Vagina (tissue), 2 donors: ENCODE measurements around the gene KLK12. TPM values are rescaled to one million over a fixed set of nuclear protein-coding genes. Genes with fewer than 3 reads are reported as not detected.
A peak's percentile ranks its signal among the peaks of the same experiment; 100 is the strongest.

Experiments
- DNase-seq, 2 donors: peaks; one replicate each; pipeline ENCODE4 v3.0.0-alpha.2; 2017; ENCODE audit errors: extremely low spot score in 2 of 2
- H3K27ac ChIP-seq: fragments of 200-600 bp; sonication (generic); one replicate; pipeline ENCODE4 v1.5.1; 2019
- H3K27me3 ChIP-seq: fragments of 200-600 bp; sonication (generic); one replicate; pipeline ENCODE4 v1.5.1; 2019
- H3K36me3 ChIP-seq, 2 donors: fragments of 200-600 bp; sonication (generic); one replicate each; pipeline ENCODE4 v1.5.1; 2017 to 2019
- H3K4me1 ChIP-seq: fragments of 200-600 bp; sonication (generic); one replicate; pipeline ENCODE4 v1.5.1; 2019
- H3K4me3 ChIP-seq, 2 donors: fragments of 200-600 bp; sonication (generic); 1 replicate in 1 of 2; 2 replicates in 1 of 2; pipeline ENCODE4 v1.5.1; 2016 to 2019
- H3K9me3 ChIP-seq: fragments of 200-600 bp; sonication (generic); one replicate; pipeline ENCODE4 v1.5.1; 2019
- CTCF ChIP-seq, 3 experiments: fragments of 450-650 bp in 2 of 3; fragments of 200-600 bp in 1 of 3; sonication (generic) in 1 of 3; IDR thresholded peaks; one replicate each; pipeline ENCODE4 v1.5.1; 2017 to 2019; ENCODE audit warnings: antibody characterized with exemption in 3 of 3, mild to moderate bottlenecking in 2 of 3, moderate library complexity in 2 of 3
- POLR2A ChIP-seq, 2 donors: fragments of 450-650 bp; IDR thresholded peaks; one replicate each; pipeline ENCODE4 v1.6.1; 2017; ENCODE audit warnings: antibody characterized with exemption in 2 of 2, mild to moderate bottlenecking in 2 of 2, moderate library complexity in 2 of 2
- POLR2AphosphoS5 ChIP-seq, 2 donors: sonication (generic); formaldehyde crosslinking; IDR thresholded peaks; one replicate each; pipeline ENCODE4 v1.9.0; 2017; ENCODE audit warnings: antibody characterized with exemption in 2 of 2, mild to moderate bottlenecking in 2 of 2, low read depth in 1 of 2; ENCODE audit not compliant: insufficient read depth in 1 of 2
- intact Hi-C: fragments of 100-400 bp; cut with DNase I; formaldehyde crosslinking; loops from one replicate; pipeline ENCODE4 v1.15.1; 2023
- total RNA-seq: library from RNA; depleted of rRNA; stranded (reverse); fragments of >200 nt; gene quantifications from one replicate; pipeline ENCODE4 v1.2.3, GENCODE V29; 2016

Gene KLK12
- total RNA-seq, 1 donor from 2014 or later: 4.2 TPM

GRCh38 chr19:51012661-51013190, 22.1 kb downstream of the KLK12 start:
- Histone ChIP-seq H3K4me3 (no peak overlapping the region), H3K36me3 (no peaks in the 10 kb centered on the region), H3K27ac (no peak overlapping the region), H3K27me3 (no peaks in the 10 kb centered on the region), H3K4me1 (peaks cover 6% of the 10 kb centered on the region), H3K9me3 (no peaks in the 10 kb centered on the region)
- intact Hi-C loops: no loop called here
- no peak for TF ChIP-seq POLR2A (IDR thresholded peaks at IDR 0.05)
- TF ChIP-seq CTCF (IDR thresholded peaks at IDR 0.05): no peak
- no peak for TF ChIP-seq POLR2AphosphoS5 (IDR thresholded peaks at IDR 0.05; ENCODE audit: insufficient read depth in 1 of 2, low read depth in 1 of 2)
- no peak for DNase-seq

DNA sequence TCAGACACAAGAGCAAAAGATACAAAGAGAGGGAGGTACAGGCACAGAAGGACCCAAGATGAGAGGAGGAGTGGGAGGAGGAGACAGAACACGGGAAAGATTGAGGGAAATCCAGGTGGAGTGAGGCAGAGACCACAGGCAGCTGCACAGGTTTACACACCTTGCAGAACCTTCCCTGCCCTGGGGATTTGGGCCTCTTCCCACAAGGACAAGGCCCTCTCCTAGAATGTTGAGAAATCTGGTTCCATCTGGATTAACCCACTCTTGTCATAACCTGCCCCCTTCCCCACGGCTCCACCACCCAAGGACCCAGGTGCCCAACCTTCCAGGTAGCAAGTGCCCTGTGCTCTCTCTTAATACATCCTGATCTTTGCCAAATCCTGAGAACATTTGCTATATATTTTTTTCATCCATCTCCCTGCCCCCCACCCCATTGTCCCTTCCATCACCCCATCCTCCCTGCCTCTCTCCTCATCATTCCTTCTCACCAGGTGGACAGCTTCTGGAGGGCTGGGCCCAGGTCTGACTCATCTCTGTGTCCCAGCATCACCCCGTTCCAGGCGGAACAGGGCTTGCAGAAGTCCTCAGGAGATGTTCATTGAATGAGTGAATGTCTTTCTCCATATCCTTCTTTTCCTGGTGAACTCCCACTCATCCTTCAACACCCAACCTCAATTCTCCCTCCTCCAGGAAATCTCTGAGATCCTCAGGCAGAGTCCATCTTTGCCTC, 24.6 kb downstream of the KLK12 start:
- Histone ChIP-seq H3K27me3 (no peaks in the 10 kb centered on the region), H3K4me1 (peaks cover 6% of the 10 kb centered on the region)
- intact Hi-C loops: no loop called here

GRCh38 chr19:51009061-51009891, 25.5 kb downstream of the KLK12 start:
- DNase-seq: no peak
- no peak overlapping the region for H3K4me3 ChIP-seq
- H3K36me3 ChIP-seq: no peaks in the 10 kb centered on the region
- no peaks in the 10 kb centered on the region for H3K9me3 ChIP-seq
- TF ChIP-seq CTCF (IDR thresholded peaks at IDR 0.05) (no peak), POLR2AphosphoS5 (IDR thresholded peaks at IDR 0.05; ENCODE audit: insufficient read depth in 1 of 2, low read depth in 1 of 2) (no peak), POLR2A (IDR thresholded peaks at IDR 0.05) (no peak)
- peaks cover 6% of the 10 kb centered on the region for H3K4me1 ChIP-seq
- no peak overlapping the region for H3K27ac ChIP-seq
- no peaks in the 10 kb centered on the region for H3K27me3 ChIP-seq
- intact Hi-C loops: no loop called here

More for the DNA sequence above, 24.6 kb downstream of the KLK12 start:
- DNase-seq: no peak
- Histone ChIP-seq H3K36me3 (no peaks in the 10 kb centered on the region), H3K9me3 (no peaks in the 10 kb centered on the region), H3K4me3 (no peak overlapping the region), H3K27ac (no peak overlapping the region)
- TF ChIP-seq POLR2A (IDR thresholded peaks at IDR 0.05) (no peak), CTCF (IDR thresholded peaks at IDR 0.05) (no peak), POLR2AphosphoS5 (IDR thresholded peaks at IDR 0.05; ENCODE audit: insufficient read depth in 1 of 2, low read depth in 1 of 2) (peak in 1 of 2 donors; percentile 58)

GRCh38 chr19:51007488-51007887, 27.3 kb downstream of the KLK12 start:
- intact Hi-C loops: no loop called here
- Histone ChIP-seq H3K9me3 (no peaks in the 10 kb centered on the region), H3K4me3 (no peak overlapping the region), H3K27me3 (no peaks in the 10 kb centered on the region), H3K27ac (no peak overlapping the region), H3K4me1 (peaks cover 6% of the 10 kb centered on the region), H3K36me3 (no peaks in the 10 kb centered on the region)
- DNase-seq: no peak
- TF ChIP-seq POLR2A (IDR thresholded peaks at IDR 0.05) (no peak), POLR2AphosphoS5 (IDR thresholded peaks at IDR 0.05; ENCODE audit: insufficient read depth in 1 of 2, low read depth in 1 of 2) (no peak), CTCF (IDR thresholded peaks at IDR 0.05) (no peak)
